RWPE1 (cell line): Measurements from ENCODE around the gene TYMS.

ENCODE experiments used
- CTCF ChIA-PET: fragments of 350-600 bp; sonication (Branson Sonifier 250); formaldehyde crosslinking; extraction: SDS; loops from one replicate; lab custom pipeline; 2021; lab: Yijun Ruan, JAX
- POLR2A ChIA-PET: fragments of 400-600 bp; formaldehyde crosslinking; extraction: SDS; loops from one replicate; lab custom pipeline; 2020; ENCODE audit warnings: antibody characterized with exemption; ENCODE audit not compliant: low non-redundant PET; lab: Yijun Ruan, JAX
- DNase-seq: peaks from one replicate; pipeline ENCODE4 v3.0.0; 2012; ENCODE audit warnings: low spot score
- H3K27ac ChIP-seq: fragments of 450-650 bp; 2 replicates; pipeline ENCODE4 v1.5.1; 2017
- CTCF ChIP-seq: fragments of 450-650 bp; conservative IDR thresholded peaks from 2 replicates; pipeline ENCODE4 v1.5.1; 2017; ENCODE audit warnings: low read depth, mild to moderate bottlenecking

The TYMS gene

GRCh38 chr18:623761-624620 lies 33.5 kb upstream of the TYMS start:
- peak; percentile 51 for DNase-seq
- no peak overlapping the region for H3K27ac ChIP-seq
- POLR2A ChIA-PET: no interaction called here
- TF ChIP-seq CTCF: peak; percentile 67; the same call in 1 of the 2 replicates
- CTCF ChIA-PET: interaction anchor here (0.5 to 1.5 kb wide), 20 partner anchors 9 to 1498 kb away, joined by 3 to 22 read pairs (median 4); partner anchors contain the start of genes ENOSF1 and TYMS

- CTCF ChIA-PET: interaction anchor here (1.1 kb wide), 1 partner anchor 203 kb away, joined by 4 read pairs; no protein-coding TSS in a partner anchor
- POLR2A ChIA-PET: no interaction called here
- TF ChIP-seq CTCF: no peak
- DNase-seq: no peak
- H3K27ac ChIP-seq: no peak overlapping the region
Observed at GRCh38 chr18:627231-627630, 30.2 kb upstream of the TYMS start.

DNA sequence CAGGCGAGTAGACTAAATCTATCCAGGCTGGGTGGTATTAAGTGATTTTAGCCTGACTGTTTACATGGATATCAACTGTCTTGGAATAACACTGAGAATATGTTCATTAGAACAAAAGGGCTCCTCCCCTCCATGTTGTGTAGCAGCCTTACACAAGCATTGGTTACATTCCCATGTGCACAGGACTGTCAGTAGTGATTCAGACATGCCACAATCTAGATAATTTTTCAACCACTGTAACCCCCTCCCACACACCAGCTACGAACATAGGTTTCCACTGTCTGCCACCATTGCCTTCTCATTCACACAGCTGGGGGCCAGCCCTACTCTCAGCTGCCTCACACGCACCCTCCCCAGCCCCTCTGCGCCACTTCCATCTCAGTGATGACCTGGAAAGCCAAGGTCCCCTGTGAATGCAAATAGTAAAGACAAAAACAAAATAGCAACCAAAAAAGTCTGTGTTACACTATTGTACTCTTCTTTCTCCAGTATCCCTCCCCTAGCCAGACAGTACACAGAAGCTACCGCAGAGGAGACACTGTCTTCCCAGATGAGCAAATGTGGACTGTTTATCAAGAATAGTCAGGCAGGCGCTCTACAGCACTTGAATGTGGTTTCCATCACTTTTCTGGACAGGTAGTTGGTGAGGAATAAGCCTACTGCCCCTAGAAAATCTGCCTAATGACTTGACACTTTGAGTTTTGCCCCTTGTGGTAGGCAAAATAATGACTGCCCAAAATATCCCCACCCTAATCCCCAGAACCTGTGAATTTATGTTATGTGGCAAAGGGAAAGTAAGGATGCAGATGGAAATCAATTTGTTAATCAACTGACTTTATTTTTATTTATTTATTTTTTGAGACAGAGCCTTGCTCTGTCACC lies 27.9 kb upstream of the TYMS start:
- no peak overlapping the region for H3K27ac ChIP-seq
- ChIA-PET POLR2A (no interaction called here), CTCF (interaction anchor here (0.6 to 1.0 kb wide), 3 partner anchors 10 to 374 kb away, joined by 3 to 4 read pairs (median 4); no protein-coding TSS in a partner anchor)
- no peak for DNase-seq
- no peak for TF ChIP-seq CTCF

DNA sequence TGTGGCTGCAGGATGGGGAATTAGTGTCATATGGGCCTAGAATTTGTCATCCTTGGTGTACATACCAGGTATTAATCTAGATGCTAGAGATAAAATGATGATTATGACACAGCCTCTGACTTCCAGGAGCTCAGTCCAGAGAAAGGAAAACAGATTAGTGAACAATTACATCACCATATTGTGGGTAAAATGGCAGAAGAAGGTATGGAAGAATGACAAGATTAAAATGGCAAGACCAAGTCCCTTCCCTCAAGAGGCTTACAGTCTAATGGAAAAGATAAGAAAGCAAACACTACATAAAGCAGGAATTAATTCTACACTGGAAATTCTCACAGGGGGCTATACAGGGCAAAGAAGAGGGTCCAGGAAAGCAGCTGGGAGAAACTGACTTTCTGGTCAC lies 25.9 kb upstream of the TYMS start:
- DNase-seq: no peak
- no peak overlapping the region for H3K27ac ChIP-seq
- no peak for TF ChIP-seq CTCF
- POLR2A ChIA-PET: no interaction called here
- CTCF ChIA-PET: no interaction called here

- POLR2A ChIA-PET: no interaction called here
- no peak for TF ChIP-seq CTCF
- CTCF ChIA-PET: interaction anchor here (1.0 kb wide), 1 partner anchor 367 kb away, joined by 4 read pairs; no protein-coding TSS in a partner anchor
- no peak overlapping the region for H3K27ac ChIP-seq
- no peak for DNase-seq
Observed at GRCh38 chr18:634551-635045, 22.9 kb upstream of the TYMS start.

GRCh38 chr18:635171-635570 lies 22.3 kb upstream of the TYMS start:
- CTCF ChIA-PET: interaction anchor here (0.7 to 1.0 kb wide), 2 partner anchors 368 to 1879 kb away, joined by 3 to 4 read pairs; no protein-coding TSS in a partner anchor
- H3K27ac ChIP-seq: no peak overlapping the region
- POLR2A ChIA-PET: no interaction called here
- no peak for TF ChIP-seq CTCF
- no peak for DNase-seq
